HepG2 (cell line): ENCODE results near the gene CES3. TPM values are rescaled to one million over a fixed set of nuclear protein-coding genes. Genes with fewer than 3 reads are reported as not detected.

Experiments used
- ASH2L ChIP-seq: fragments of 300-600, 200-600 bp; sonication (generic); IDR thresholded peaks from 2 replicates; pipeline ENCODE4 v1.7.0; 2017; ENCODE audit warnings: low read depth, mild to moderate bottlenecking, moderate library complexity, mixed read lengths, low read length; ENCODE audit not compliant: insufficient read length
- BCL3 ChIP-seq: sonication (generic); formaldehyde crosslinking; IDR thresholded peaks from 2 replicates; pipeline ENCODE4 v1.5.1; 2020; ENCODE audit warnings: mild to moderate bottlenecking, missing genetic modification reagents, moderate library complexity
- CBFB ChIP-seq: sonication (generic); formaldehyde crosslinking; IDR thresholded peaks from 2 replicates; pipeline ENCODE4 v1.4.0; 2020; ENCODE audit warnings: missing genetic modification reagents
- CBX2 ChIP-seq, 2 experiments: fragments of 200-600 bp in 1 of 2; sonication (generic); formaldehyde crosslinking in 1 of 2; IDR thresholded peaks; 2 replicates each; pipeline versions ENCODE4 v1.7.0 to v1.8.1; 2018 to 2022; ENCODE audit warnings: low read depth in 2 of 2, low read length in 1 of 2, mild to moderate bottlenecking in 1 of 2, missing genetic modification reagents in 1 of 2
- DPF2 ChIP-seq: sonication (generic); formaldehyde crosslinking; IDR thresholded peaks from 2 replicates; pipeline ENCODE4 v1.4.0; 2020; ENCODE audit warnings: mild to moderate bottlenecking, low read depth, missing genetic modification reagents, borderline replicate concordance
- FUBP1 ChIP-seq: sonication (generic); formaldehyde crosslinking; IDR thresholded peaks from 2 replicates; pipeline ENCODE4 v1.5.1; 2020; ENCODE audit warnings: missing genetic modification reagents, mild to moderate bottlenecking, borderline replicate concordance
- MLXIP ChIP-seq: sonication (generic); formaldehyde crosslinking; IDR thresholded peaks from 2 replicates; pipeline ENCODE4 v1.9.0; 2021; ENCODE audit warnings: missing genetic modification reagents, borderline replicate concordance
- NONO ChIP-seq, 2 experiments: fragments of 450-650 bp in 1 of 2; sonication (generic) in 1 of 2; formaldehyde crosslinking in 1 of 2; IDR thresholded peaks in 1 of 2; conservative IDR thresholded peaks in 1 of 2; 2 replicates each; pipeline versions ENCODE4 v1.6.1 to v1.8.0; 2017 to 2022; ENCODE audit warnings: mild to moderate bottlenecking in 1 of 2, missing genetic modification reagents in 1 of 2, moderate library complexity in 1 of 2
- PCBP1 ChIP-seq: fragments of 200-400 bp; formaldehyde crosslinking; IDR thresholded peaks from 2 replicates; pipeline ENCODE4 v1.6.1; 2017; ENCODE audit warnings: mild to moderate bottlenecking, low read depth, low read length, borderline replicate concordance
- SETDB1 ChIP-seq: sonication (generic); formaldehyde crosslinking; IDR thresholded peaks from 2 replicates; pipeline ENCODE4 v1.5.1; 2020; ENCODE audit warnings: missing genetic modification reagents, mild to moderate bottlenecking, borderline replicate concordance
- YY1 ChIP-seq: IDR thresholded peaks from 2 replicates; pipeline ENCODE4 v1.6.1; 2011; ENCODE audit warnings: low read length, low read depth, moderate library complexity, mild to moderate bottlenecking; ENCODE audit not compliant: insufficient read depth, insufficient replicate concordance
- ZKSCAN8 ChIP-seq: IDR thresholded peaks from 2 replicates; pipeline ENCODE4 v1.6.1; 2016; ENCODE audit warnings: borderline replicate concordance, missing genetic modification reagents, missing compliant biosample characterization
- ZNF263 ChIP-seq: sonication (generic); formaldehyde crosslinking; IDR thresholded peaks from 2 replicates; pipeline ENCODE4 v1.4.0; 2020; ENCODE audit warnings: missing genetic modification reagents
- ZNF451 ChIP-seq: sonication (generic); formaldehyde crosslinking; IDR thresholded peaks from 2 replicates; pipeline ENCODE4 v1.5.0; 2020; ENCODE audit warnings: mild to moderate bottlenecking, missing genetic modification reagents
- ZNF510 ChIP-seq: sonication (generic); formaldehyde crosslinking; IDR thresholded peaks from 2 replicates; pipeline ENCODE4 v1.4.0; 2020; ENCODE audit warnings: low read depth, mild to moderate bottlenecking, missing genetic modification reagents
- ZNF703 ChIP-seq: sonication (generic); formaldehyde crosslinking; IDR thresholded peaks from 2 replicates; pipeline ENCODE4 v1.5.1; 2020; ENCODE audit warnings: missing genetic modification reagents, mild to moderate bottlenecking, moderate library complexity, borderline replicate concordance
- polyA plus RNA-seq, 8 experiments: library from polyadenylated mRNA; depleted of rRNA in 3 of 8; stranded (reverse) in 7 of 8; unstranded in 1 of 8; fragments of >200 nt; fragmentation: Illumina TruSeq in 4 of 8; extraction: Trizol in 4 of 8; gene quantifications; 2 replicates each; pipeline versions ENCODE4 v1.2.1 to v1.2.3, GENCODE V29; 2011 to 2016; ENCODE audit warnings: low read depth in 4 of 8, missing spikeins in 1 of 8, mixed read lengths in 1 of 8; ENCODE audit not compliant: insufficient read depth in 1 of 8
- total RNA-seq, 5 experiments: library from RNA; depleted of rRNA; stranded (reverse); fragments of >200 nt; fragmentation: Illumina TruSeq; extraction: Trizol; gene quantifications; 2 replicates each; pipeline ENCODE4 v1.2.3, GENCODE V29; 2016; ENCODE audit warnings: low read depth in 1 of 5
- TF ChIP-seq, protein P1 (sequence below): sonication (generic); formaldehyde crosslinking; IDR thresholded peaks from 2 replicates; pipeline ENCODE4 v1.5.0; 2020; ENCODE audit warnings: mild to moderate bottlenecking, missing genetic modification reagents
- TF ChIP-seq, protein P2 (sequence below): sonication (generic); formaldehyde crosslinking; IDR thresholded peaks from 2 replicates; pipeline ENCODE4 v1.4.0; 2020; ENCODE audit warnings: mild to moderate bottlenecking, missing genetic modification reagents

The CES3 gene
- total and polyA plus RNA-seq, 2 of the 13 experiments (the other 11 are each of a cell fraction or from before 2014, with no cell fraction given): 6.6 to 17.4 TPM

GRCh38 chr16:66934138-66934838, 26.8 kb upstream of the CES3 start, which contains the start of gene CIAO2B (continued):
- TF ChIP-seq BCL3: peak; percentile 70; the same call in 1 of the 2 replicates
- TF ChIP-seq NONO (IDR thresholded peaks at IDR 0.05): no peak
- peak; percentile 98 for TF ChIP-seq NONO (CRISPR knock-in tag; conservative IDR thresholded peaks at IDR 0.05)
- TF ChIP-seq, protein P1, sequence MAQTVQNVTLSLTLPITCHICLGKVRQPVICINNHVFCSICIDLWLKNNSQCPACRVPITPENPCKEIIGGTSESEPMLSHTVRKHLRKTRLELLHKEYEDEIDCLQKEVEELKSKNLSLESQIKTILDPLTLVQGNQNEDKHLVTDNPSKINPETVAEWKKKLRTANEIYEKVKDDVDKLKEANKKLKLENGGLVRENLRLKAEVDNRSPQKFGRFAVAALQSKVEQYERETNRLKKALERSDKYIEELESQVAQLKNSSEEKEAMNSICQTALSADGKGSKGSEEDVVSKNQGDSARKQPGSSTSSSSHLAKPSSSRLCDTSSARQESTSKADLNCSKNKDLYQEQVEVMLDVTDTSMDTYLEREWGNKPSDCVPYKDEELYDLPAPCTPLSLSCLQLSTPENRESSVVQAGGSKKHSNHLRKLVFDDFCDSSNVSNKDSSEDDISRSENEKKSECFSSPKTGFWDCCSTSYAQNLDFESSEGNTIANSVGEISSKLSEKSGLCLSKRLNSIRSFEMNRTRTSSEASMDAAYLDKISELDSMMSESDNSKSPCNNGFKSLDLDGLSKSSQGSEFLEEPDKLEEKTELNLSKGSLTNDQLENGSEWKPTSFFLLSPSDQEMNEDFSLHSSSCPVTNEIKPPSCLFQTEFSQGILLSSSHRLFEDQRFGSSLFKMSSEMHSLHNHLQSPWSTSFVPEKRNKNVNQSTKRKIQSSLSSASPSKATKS (CRISPR knock-in tag): peak; percentile 78; the same call in 1 of the 2 replicates
- TF ChIP-seq ZNF510: peak; percentile 86; the same call in 1 of the 2 replicates
- TF ChIP-seq PCBP1: peak; percentile 87; the same call in 1 of the 2 replicates
- peak; percentile 65; the same call in 1 of the 2 replicates for TF ChIP-seq MLXIP (CRISPR knock-in tag)
- peak; percentile 85; the same call in 1 of the 2 replicates for TF ChIP-seq ZKSCAN8 (CRISPR knock-in tag)
- TF ChIP-seq, protein P2, sequence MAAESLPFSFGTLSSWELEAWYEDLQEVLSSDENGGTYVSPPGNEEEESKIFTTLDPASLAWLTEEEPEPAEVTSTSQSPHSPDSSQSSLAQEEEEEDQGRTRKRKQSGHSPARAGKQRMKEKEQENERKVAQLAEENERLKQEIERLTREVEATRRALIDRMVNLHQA (CRISPR knock-in tag): no peak
- TF ChIP-seq ZNF263 (CRISPR knock-in tag): peak; percentile 67; the same call in 1 of the 2 replicates
- TF ChIP-seq SETDB1 (CRISPR knock-in tag): no peak
- no peak for TF ChIP-seq DPF2 (CRISPR knock-in tag)
- peak; percentile 43; the same call in 1 of the 2 replicates for TF ChIP-seq ZNF703 (CRISPR knock-in tag)
- TF ChIP-seq CBX2 (IDR thresholded peaks at IDR 0.05; ENCODE audit: low read depth, low read length): no peak
- no peak for TF ChIP-seq CBX2 (CRISPR knock-in tag; IDR thresholded peaks at IDR 0.05; ENCODE audit: low read depth)
- TF ChIP-seq ASH2L: peak; percentile 96
- TF ChIP-seq YY1: peak; percentile 78
- TF ChIP-seq ZNF451 (CRISPR knock-in tag): peak; percentile 97; the same call in 1 of the 2 replicates
- no peak for TF ChIP-seq FUBP1 (CRISPR knock-in tag)
- TF ChIP-seq CBFB (CRISPR knock-in tag): peak; percentile 95
